SK-N-SH (cell line): ENCODE results near the gene MAD1L1. TPM values are rescaled to one million over a fixed set of nuclear protein-coding genes. Genes with fewer than 3 reads are reported as not detected.

Experiments
- CTCF ChIA-PET: fragments of 300-600, 350-600 bp; formaldehyde crosslinking; extraction: SDS; loops from one replicate; lab custom pipeline; 2021; lab: Yijun Ruan, JAX
- POLR2A ChIA-PET: fragments of 350-600 bp; sonication (Branson Sonifier 250); formaldehyde crosslinking; extraction: SDS; loops from one replicate; lab custom pipeline; 2020; ENCODE audit warnings: antibody characterized with exemption, inconsistent platforms; lab: Yijun Ruan, JAX
- DNase-seq: peaks from one replicate; pipeline ENCODE4 v3.0.0; 2012
- H2AFZ ChIP-seq: fragments of 200-600 bp; sonication (generic); 2 replicates; pipeline ENCODE4 v1.8.1; 2016; ENCODE audit warnings: antibody characterized with exemption, mild to moderate bottlenecking, low read depth
- H3F3A ChIP-seq: fragments of 200-600 bp; sonication (generic); replicated peaks from 2 replicates; pipeline ENCODE3; 2016; ENCODE audit warnings: antibody characterized with exemption, mild to moderate bottlenecking; ENCODE audit not compliant: insufficient read depth
- H3K27ac ChIP-seq, 2 experiments: fragments of 200-500 bp in 1 of 2; fragments of 200-600 bp in 1 of 2; sonication (Bioruptor generic) in 1 of 2; sonication (generic), shearing (Covaris generic) in 1 of 2; 2 replicates each; pipeline versions ENCODE4 v1.5.1 to v1.6.1; 2014 to 2016; ENCODE audit warnings: low read depth in 2 of 2, inconsistent platforms in 1 of 2, low read length in 1 of 2, mild to moderate bottlenecking in 1 of 2, mixed read lengths in 1 of 2
- H3K27me3 ChIP-seq: fragments of 200-600 bp; sonication (generic), shearing (Covaris generic); 2 replicates; pipeline ENCODE4 v1.6.1; 2016; ENCODE audit warnings: mixed run types; ENCODE audit not compliant: insufficient read depth
- H3K36me3 ChIP-seq, 2 experiments: fragments of 200-500 bp in 1 of 2; fragments of 200-600 bp in 1 of 2; sonication (Bioruptor generic) in 1 of 2; sonication (generic) in 1 of 2; replicated peaks in 1 of 2; 2 replicates each; pipeline versions ENCODE3 to v1.5.1; 2014 to 2016; ENCODE audit warnings: low read length in 1 of 2, mild to moderate bottlenecking in 1 of 2; ENCODE audit not compliant: insufficient read depth in 2 of 2, control insufficient read depth in 1 of 2
- H3K4me1 ChIP-seq, 2 experiments: fragments of 200-500 bp in 1 of 2; fragments of 200-600 bp in 1 of 2; sonication (Bioruptor generic) in 1 of 2; sonication (generic), shearing (Covaris generic) in 1 of 2; 2 replicates each; pipeline versions ENCODE4 v1.5.1 to v1.6.1; 2014 to 2016; ENCODE audit warnings: low read depth in 1 of 2, low read length in 1 of 2, mixed run types in 1 of 2; ENCODE audit not compliant: insufficient read depth in 2 of 2, control insufficient read depth in 1 of 2
- H3K4me2 ChIP-seq: fragments of 200-600 bp; sonication (generic), shearing (Covaris generic); 2 replicates; pipeline ENCODE4 v1.6.1; 2017; ENCODE audit warnings: mixed run types
- H3K4me3 ChIP-seq, 2 experiments: fragments of 200-500 bp in 1 of 2; fragments of 200-600 bp in 1 of 2; sonication (Bioruptor generic) in 1 of 2; sonication (generic), shearing (Covaris generic) in 1 of 2; 2 replicates each; pipeline versions ENCODE4 v1.5.1 to v1.8.1; 2014 to 2016; ENCODE audit warnings: low read depth in 2 of 2, inconsistent platforms in 1 of 2, low read length in 1 of 2, mild to moderate bottlenecking in 1 of 2, mixed read lengths in 1 of 2, moderate library complexity in 1 of 2
- H3K79me2 ChIP-seq: fragments of 200-600 bp; sonication (generic); 2 replicates; pipeline ENCODE4 v1.8.1; 2017; ENCODE audit warnings: mild to moderate bottlenecking; ENCODE audit not compliant: insufficient read depth
- H3K9ac ChIP-seq: fragments of 200-600 bp; sonication (generic); 2 replicates; pipeline ENCODE4 v1.6.1; 2017; ENCODE audit warnings: mixed run types
- H3K9me2 ChIP-seq: fragments of 200-600 bp; sonication (generic); 2 replicates; pipeline ENCODE4 v1.6.1; 2017; ENCODE audit warnings: mixed run types
- H3K9me3 ChIP-seq: fragments of 200-600 bp; sonication (generic); 2 replicates; pipeline ENCODE4 v1.6.1; 2017; ENCODE audit warnings: mixed run types, mild to moderate bottlenecking, moderate library complexity
- H4K20me1 ChIP-seq: fragments of 200-600 bp; sonication (generic); 2 replicates; pipeline ENCODE4 v1.6.1; 2017; ENCODE audit warnings: mild to moderate bottlenecking, mixed run types; ENCODE audit not compliant: insufficient read depth
- CHD2 ChIP-seq: fragments of 150-350 bp; IDR thresholded peaks from 2 replicates; pipeline ENCODE4 v1.6.1; 2018; ENCODE audit warnings: low read length; ENCODE audit not compliant: partially characterized antibody
- ELF1 ChIP-seq: IDR thresholded peaks from 2 replicates; pipeline ENCODE4 v1.4.0; 2012
- EP300 ChIP-seq, 2 experiments: IDR thresholded peaks; 2 replicates each; pipeline versions ENCODE4 v1.4.0 to v1.6.1; 2012; ENCODE audit warnings: borderline replicate concordance in 1 of 2, low read depth in 1 of 2, low read length in 1 of 2
- FOSL2 ChIP-seq: IDR thresholded peaks from 2 replicates; pipeline ENCODE4 v1.4.0; 2012; ENCODE audit warnings: low read depth, mild to moderate bottlenecking, moderate library complexity, borderline replicate concordance
- FOXJ3 ChIP-seq: sonication (generic); formaldehyde crosslinking; IDR thresholded peaks from 2 replicates; pipeline ENCODE4 v1.5.1; 2020; ENCODE audit warnings: mild to moderate bottlenecking, missing genetic modification reagents
- FOXM1 ChIP-seq: IDR thresholded peaks from 2 replicates; pipeline ENCODE4 v1.4.0; 2012; ENCODE audit warnings: low read depth, mild to moderate bottlenecking
- GABPA ChIP-seq: IDR thresholded peaks from 2 replicates; pipeline ENCODE4 v1.4.0; 2012; ENCODE audit warnings: low read depth, mild to moderate bottlenecking
- JUND ChIP-seq: IDR thresholded peaks from 2 replicates; pipeline ENCODE4 v1.4.0; 2012
- MAX ChIP-seq: IDR thresholded peaks from 2 replicates; pipeline ENCODE4 v1.4.0; 2012; ENCODE audit warnings: low read depth
- MEF2A ChIP-seq: IDR thresholded peaks from 2 replicates; pipeline ENCODE4 v1.4.0; 2012; ENCODE audit warnings: low read depth, borderline replicate concordance
- MXI1 ChIP-seq: IDR thresholded peaks from 2 replicates; pipeline ENCODE4 v1.6.1; 2012; ENCODE audit warnings: mild to moderate bottlenecking, low read depth, low read length, improper control_type of control experiment
- NRF1 ChIP-seq: IDR thresholded peaks from 2 replicates; pipeline ENCODE4 v1.6.1; 2012; ENCODE audit warnings: low read depth, mild to moderate bottlenecking, low read length
- RCOR1 ChIP-seq: fragments of 150-350 bp; IDR thresholded peaks from 2 replicates; pipeline ENCODE4 v1.6.1; 2017; ENCODE audit warnings: antibody characterized with exemption, low read length
- REST ChIP-seq: IDR thresholded peaks from 2 replicates; pipeline ENCODE4 v1.6.1; 2012; ENCODE audit warnings: mild to moderate bottlenecking, low read depth, low read length, moderate library complexity
- RFX5 ChIP-seq: IDR thresholded peaks from 2 replicates; pipeline ENCODE4 v1.6.1; 2012; ENCODE audit warnings: mild to moderate bottlenecking, improper control_type of control experiment, low read length
- RXRA ChIP-seq: IDR thresholded peaks from 2 replicates; pipeline ENCODE4 v1.4.0; 2012; ENCODE audit warnings: low read depth, mild to moderate bottlenecking, borderline replicate concordance
- TAF1 ChIP-seq: IDR thresholded peaks from 2 replicates; pipeline ENCODE4 v1.6.1; 2012; ENCODE audit warnings: low read depth, mild to moderate bottlenecking, low read length, moderate library complexity, borderline replicate concordance
- TCF12 ChIP-seq: IDR thresholded peaks from 2 replicates; pipeline ENCODE4 v1.4.0; 2012
- TEAD4 ChIP-seq: IDR thresholded peaks from 2 replicates; pipeline ENCODE4 v1.4.0; 2012; ENCODE audit warnings: mild to moderate bottlenecking, borderline replicate concordance; ENCODE audit not compliant: insufficient read depth
- USF2 ChIP-seq: fragments of 150-350 bp; IDR thresholded peaks from 2 replicates; pipeline ENCODE4 v1.6.1; 2017; ENCODE audit warnings: antibody characterized with exemption, low read length, low read depth, borderline replicate concordance
- ZBTB33 ChIP-seq: IDR thresholded peaks from 2 replicates; pipeline ENCODE4 v1.4.0; 2012; ENCODE audit warnings: low read depth, borderline replicate concordance
- WGBS: methylation state at CpG from one replicate; pipeline ENCODE4 v1.1.6; 2017; ENCODE audit warnings: low lambda C conversion rate; 5-methylcytosine and 5-hydroxymethylcytosine counted together
- polyA plus RNA-seq, 3 experiments: library from polyadenylated mRNA; depleted of rRNA; stranded (reverse); fragments of >200 nt; gene quantifications; 2 replicates each; pipeline ENCODE4 v1.2.3, GENCODE V29; 2012

MAD1L1 gene
- polyA plus RNA-seq, 1 of the 3 experiments (the other 2 are of a cell fraction), result 46.2 TPM

GRCh38 chr7:2094454-2095045, 138.2 kb downstream of the MAD1L1 start:
- WGBS, result 93% methylated on average over 13 of the region's 13 CpGs
- no peaks in the 10 kb centered on the region; the same call in 1 of the 2 replicates for H3K79me2 ChIP-seq
- TF ChIP-seq CHD2 (no peak), ZBTB33 (no peak), RFX5 (no peak), MXI1 (no peak), USF2 (no peak), JUND (no peak), TAF1 (no peak)
- H3K4me2 ChIP-seq, result no peak overlapping the region
- no peak for DNase-seq
- no peaks in the 10 kb centered on the region for H3K27me3 ChIP-seq
- H3K9ac ChIP-seq, result no peak overlapping the region
- peaks cover 5 to 18% of the 10 kb centered on the region in 2 experiments; a peak in 3 of 4 replicates for H3K4me1 ChIP-seq
- H4K20me1 ChIP-seq, result no peaks in the 10 kb centered on the region
- H3K27ac ChIP-seq, result no peak overlapping the region
- H2AFZ ChIP-seq, result no peak overlapping the region
- POLR2A ChIA-PET, result no interaction called here
- H3K4me3 ChIP-seq, result no peak overlapping the region
- H3F3A ChIP-seq, result no peaks in the 10 kb centered on the region
- CTCF ChIA-PET, result interaction anchor here (0.8 to 2.8 kb wide), 3 partner anchors 10 to 24 kb away, joined by 3 to 10 read pairs (median 5); no protein-coding TSS in a partner anchor
- H3K36me3 ChIP-seq, result no peaks in the 10 kb centered on the region
- no peaks in the 10 kb centered on the region for H3K9me2 ChIP-seq
- no peaks in the 10 kb centered on the region for H3K9me3 ChIP-seq

GRCh38 chr7:2093843-2094220, 138.9 kb downstream of the MAD1L1 start:
- no peak overlapping the region for H2AFZ ChIP-seq
- no peak overlapping the region for H3K9ac ChIP-seq
- no peak overlapping the region for H3K4me3 ChIP-seq
- ChIA-PET CTCF (interaction anchor here (0.8 to 2.8 kb wide), 4 partner anchors 9 to 23 kb away, joined by 3 to 10 read pairs (median 4); no protein-coding TSS in a partner anchor), POLR2A (interaction anchor here (0.6 kb wide), 1 partner anchor 11 kb away, joined by 3 read pairs; no protein-coding TSS in a partner anchor)
- H3F3A ChIP-seq, result no peaks in the 10 kb centered on the region
- H4K20me1 ChIP-seq, result no peaks in the 10 kb centered on the region
- no peaks in the 10 kb centered on the region for H3K9me2 ChIP-seq
- 100% methylated on average over 10 of the region's 13 CpGs for WGBS
- no peak overlapping the region for H3K27ac ChIP-seq
- H3K9me3 ChIP-seq, result no peaks in the 10 kb centered on the region
- H3K79me2 ChIP-seq, result no peaks in the 10 kb centered on the region; the same call in 1 of the 2 replicates
- DNase-seq, result no peak
- H3K4me1 ChIP-seq, result peaks cover 0 to 11% of the 10 kb centered on the region in 2 experiments; a peak in 2 of 4 replicates
- H3K4me2 ChIP-seq, result no peak overlapping the region
- H3K36me3 ChIP-seq, result no peaks in the 10 kb centered on the region
- H3K27me3 ChIP-seq, result no peaks in the 10 kb centered on the region
- TF ChIP-seq TAF1 (no peak), FOXM1 (no peak), EP300 (IDR thresholded peaks at IDR 0.05; ENCODE audit: borderline replicate concordance in 1 of 2, low read depth in 1 of 2, low read length in 1 of 2) (no peak), NRF1 (no peak), REST (no peak), MAX (no peak), GABPA (no peak), TCF12 (no peak), CHD2 (no peak), RXRA (no peak), TEAD4 (no peak), FOXJ3 (CRISPR knock-in tag) (no peak), MEF2A (no peak), ELF1 (no peak), RCOR1 (no peak), FOSL2 (no peak)
